GM23338 (cell line): ENCODE results near the gene OR2B2. TPM values are rescaled to one million over a fixed set of nuclear protein-coding genes. Genes with fewer than 3 reads are reported as not detected.

Source experiments
- ATAC-seq: fragments of 200-7000 bp; cut with Tn5 transposase; 3 replicates; pipeline ENCODE4 v1.9.1; 2020
- DNase-seq: peaks from one replicate; pipeline ENCODE4 v3.0.0-alpha.2; 2015; ENCODE audit warnings: low spot score
- H2AFZ ChIP-seq: fragments of 200-600 bp; sonication (generic); 2 replicates; pipeline ENCODE4 v1.8.0; 2016; ENCODE audit warnings: antibody characterized with exemption, mild to moderate bottlenecking, moderate library complexity
- H3F3A ChIP-seq: fragments of 200-600 bp; sonication (generic); replicated peaks from 2 replicates; pipeline ENCODE4 v1.8.0; 2017; ENCODE audit warnings: antibody characterized with exemption, mixed run types, low read depth
- H3K27ac ChIP-seq: fragments of 200-600 bp; sonication (generic); 2 replicates; pipeline ENCODE4 v1.6.1; 2016; ENCODE audit warnings: low read depth
- H3K27me3 ChIP-seq: fragments of 200-600 bp; sonication (generic); 2 replicates; pipeline ENCODE4 v1.8.0; 2016; ENCODE audit warnings: mild to moderate bottlenecking, mixed run types, moderate library complexity; ENCODE audit not compliant: insufficient read depth
- H3K36me3 ChIP-seq: fragments of 200-600 bp; sonication (generic); 2 replicates; pipeline ENCODE4 v1.8.0; 2016; ENCODE audit warnings: mild to moderate bottlenecking; ENCODE audit not compliant: insufficient read depth
- H3K4me1 ChIP-seq: fragments of 200-600 bp; sonication (generic); 2 replicates; pipeline ENCODE4 v1.8.0; 2016; ENCODE audit warnings: mild to moderate bottlenecking, moderate library complexity; ENCODE audit not compliant: insufficient read depth
- H3K4me2 ChIP-seq: fragments of 200-600 bp; sonication (generic); 2 replicates; pipeline ENCODE4 v1.7.1; 2017; ENCODE audit warnings: mixed run types
- H3K4me3 ChIP-seq: fragments of 200-600 bp; sonication (generic); 2 replicates; pipeline ENCODE4 v1.6.1; 2016; ENCODE audit warnings: mixed run types
- H3K79me2 ChIP-seq: fragments of 200-600 bp; sonication (generic); replicated peaks from 2 replicates; pipeline ENCODE4 v1.8.0; 2017; ENCODE audit warnings: mild to moderate bottlenecking; ENCODE audit not compliant: insufficient read depth
- H3K9me2 ChIP-seq: fragments of 200-600 bp; sonication (generic); 2 replicates; pipeline ENCODE4 v1.8.0; 2017; ENCODE audit not compliant: insufficient read depth
- H4K20me1 ChIP-seq: fragments of 200-600 bp; sonication (generic); replicated peaks from 2 replicates; pipeline ENCODE4 v1.8.0; 2017; ENCODE audit warnings: mild to moderate bottlenecking; ENCODE audit not compliant: insufficient read depth
- H3K27ac Mint-ChIP-seq: 2 replicates; pipeline ENCODE4 v1.8.0; 2020; ENCODE audit warnings: inconsistent platforms, mild to moderate bottlenecking, moderate library complexity, mixed read lengths
- H3K27me3 Mint-ChIP-seq: 3 replicates; pipeline ENCODE4 v1.8.0; 2022; ENCODE audit warnings: low read depth, mild to moderate bottlenecking, moderate library complexity, mixed read lengths, inconsistent platforms; ENCODE audit not compliant: insufficient read depth, poor library complexity
- H3K36me3 Mint-ChIP-seq: 3 replicates; pipeline ENCODE4 v1.8.0; 2021; ENCODE audit warnings: low read depth, mild to moderate bottlenecking, inconsistent platforms, moderate library complexity, mixed read lengths
- H3K4me1 Mint-ChIP-seq: 3 replicates; pipeline ENCODE4 v1.8.0; 2020; ENCODE audit warnings: mild to moderate bottlenecking, inconsistent platforms, mixed read lengths
- H3K4me3 Mint-ChIP-seq: 3 replicates; pipeline ENCODE4 v1.8.0; 2021; ENCODE audit warnings: moderate library complexity, mild to moderate bottlenecking, inconsistent platforms, mixed read lengths
- H3K9me3 Mint-ChIP-seq: 3 replicates; pipeline ENCODE4 v1.8.0; 2020; ENCODE audit warnings: moderate library complexity, mild to moderate bottlenecking, inconsistent platforms, mixed read lengths
- ETS1 ChIP-seq: IDR thresholded peaks from 2 replicates; pipeline ENCODE4 v1.6.1; 2016; ENCODE audit warnings: antibody characterized with exemption
- JUNB ChIP-seq: IDR thresholded peaks from one replicate; pipeline ENCODE4 v1.6.1; 2016; ENCODE audit warnings: antibody characterized with exemption; ENCODE audit not compliant: unreplicated experiment
- NANOG ChIP-seq: IDR thresholded peaks from 2 replicates; pipeline ENCODE4 v1.6.1; 2016; ENCODE audit warnings: antibody characterized with exemption, borderline replicate concordance
- POLR2AphosphoS5 ChIP-seq: IDR thresholded peaks from 2 replicates; pipeline ENCODE4 v1.6.1; 2016; ENCODE audit warnings: antibody characterized with exemption, low read depth
- REST ChIP-seq: IDR thresholded peaks from one replicate; pipeline ENCODE4 v1.6.1; 2018; ENCODE audit warnings: antibody characterized with exemption; ENCODE audit not compliant: unreplicated experiment
- STAT1 ChIP-seq: IDR thresholded peaks from one replicate; pipeline ENCODE4 v1.6.1; 2016; ENCODE audit warnings: antibody characterized with exemption; ENCODE audit not compliant: unreplicated experiment
- ZNF114 ChIP-seq: fragments of 250-450 bp; sonication (Bioruptor Pico); IDR thresholded peaks from 2 replicates; pipeline ENCODE4 v1.5.0; 2020; ENCODE audit warnings: mild to moderate bottlenecking, moderate library complexity
- ZNF331 ChIP-seq: fragments of 250-450 bp; sonication (Bioruptor Pico); IDR thresholded peaks from 2 replicates; pipeline ENCODE4 v1.5.0; 2020; ENCODE audit warnings: low read depth, mild to moderate bottlenecking, moderate library complexity
- ZNF462 ChIP-seq: fragments of 250-450 bp; sonication (Bioruptor Pico); IDR thresholded peaks from 2 replicates; pipeline ENCODE4 v1.5.0; 2020; ENCODE audit warnings: mild to moderate bottlenecking, moderate library complexity
- polyA plus RNA-seq: library from polyadenylated mRNA; unstranded; fragments of >200 nt; fragmentation: Nextera tagmentation; extraction: Ambion mirVana; gene quantifications from 2 replicates; pipeline ENCODE4 v1.2.1, GENCODE V29; 2016
- total RNA-seq: library from RNA; depleted of rRNA; stranded (reverse); fragments of >200 nt; shearing (Covaris generic); gene quantifications from 2 replicates; pipeline ENCODE4 v1.2.3, GENCODE V29; 2014

OR2B2 gene
- total and polyA plus RNA-seq, 2 experiments from 2014 or later = 0.38 TPM; not detected in 1

GRCh38 chr6:27892649-27893058, 19.5 kb downstream of the OR2B2 start:
- peaks cover 9% of the 10 kb centered on the region for H3K9me3 Mint-ChIP-seq
- Histone ChIP-seq H4K20me1 (no peaks in the 10 kb centered on the region), H3K79me2 (peaks cover 36% of the 10 kb centered on the region), H3K36me3 (no peaks in the 10 kb centered on the region), H3K27me3 (no peaks in the 10 kb centered on the region), H2AFZ (no peak overlapping the region), H3K4me3 (peak overlapping the region; percentile 76), H3K4me2 (peak overlapping the region; percentile 76), H3F3A (peaks cover 20% of the 10 kb centered on the region), H3K9me2 (no peaks in the 10 kb centered on the region), H3K4me1 (peaks cover 16% of the 10 kb centered on the region), H3K27ac (peak overlapping the region; percentile 99)
- H3K27ac Mint-ChIP-seq = peak overlapping the region; percentile 100; the same call in 1 of the 2 replicates
- 0 out of 2 replicates have a peak, but pooled peaks have one; percentile 12 for TF ChIP-seq POLR2AphosphoS5
- TF ChIP-seq NANOG = no peak
- DNase-seq (no peak), ATAC-seq (no peak)
- peaks cover 34% of the 10 kb centered on the region for H3K4me1 Mint-ChIP-seq
- peaks cover 9% of the 10 kb centered on the region; the same call in 2 of the 3 replicates for H3K36me3 Mint-ChIP-seq
- H3K27me3 Mint-ChIP-seq = peaks cover 40% of the 10 kb centered on the region
- no peak overlapping the region for H3K4me3 Mint-ChIP-seq

GRCh38 chr6:27891320-27891875, 20.8 kb downstream of the OR2B2 start:
- Histone ChIP-seq H3K27ac (peak overlapping the region; percentile 99), H3F3A (peaks cover 20% of the 10 kb centered on the region), H3K9me2 (no peaks in the 10 kb centered on the region), H3K4me3 (peak overlapping the region; percentile 76), H3K79me2 (peaks cover 28% of the 10 kb centered on the region), H3K4me1 (peaks cover 16% of the 10 kb centered on the region), H3K4me2 (peak overlapping the region; percentile 76), H2AFZ (no peak overlapping the region), H4K20me1 (no peaks in the 10 kb centered on the region), H3K36me3 (no peaks in the 10 kb centered on the region), H3K27me3 (no peaks in the 10 kb centered on the region)
- Mint-ChIP-seq H3K36me3 (peaks cover 9% of the 10 kb centered on the region; the same call in 2 of the 3 replicates), H3K4me3 (no peak overlapping the region), H3K27me3 (peaks cover 40% of the 10 kb centered on the region), H3K27ac (peak overlapping the region; percentile 100; the same call in 1 of the 2 replicates), H3K9me3 (peaks cover 9% of the 10 kb centered on the region), H3K4me1 (peaks cover 28% of the 10 kb centered on the region)
- no peak for ATAC-seq
- no peak for DNase-seq
- TF ChIP-seq ZNF331 (CRISPR knock-in tag) (no peak), ETS1 (no peak), POLR2AphosphoS5 (no peak), ZNF462 (no peak), NANOG (no peak), ZNF114 (CRISPR knock-in tag) (no peak), REST (no peak), JUNB (no peak), STAT1 (no peak)
